H1 (cell line): ENCODE measurements around the gene FBXO38. TPM values are rescaled to one million over a fixed set of nuclear protein-coding genes. Genes with fewer than 3 reads are reported as not detected.

ENCODE experiments used
- ASH2L ChIP-seq: fragments of 200-600, 300-600 bp; sonication (generic); IDR thresholded peaks from one replicate; pipeline ENCODE4 v1.7.1; 2017; ENCODE audit warnings: low read length
- BCL11A ChIP-seq, 2 experiments: IDR thresholded peaks; one replicate each; pipeline ENCODE4 v1.6.1; 2011; ENCODE audit warnings: low read depth in 2 of 2, low read length in 2 of 2, mild to moderate bottlenecking in 2 of 2
- EGR1 ChIP-seq: IDR thresholded peaks from 2 replicates; pipeline ENCODE4 v1.6.1; 2011; ENCODE audit warnings: low read depth, low read length, borderline replicate concordance
- GABPA ChIP-seq: IDR thresholded peaks from 2 replicates; pipeline ENCODE4 v1.6.1; 2011; ENCODE audit warnings: mild to moderate bottlenecking, low read length, moderate library complexity, borderline replicate concordance; ENCODE audit not compliant: insufficient read depth
- NANOG ChIP-seq: IDR thresholded peaks from 2 replicates; pipeline ENCODE4 v1.6.1; 2011; ENCODE audit warnings: low read length, low read depth, mild to moderate bottlenecking, inconsistent platforms; ENCODE audit not compliant: insufficient read depth, poor library complexity, severe bottlenecking
- POU5F1 ChIP-seq: IDR thresholded peaks from 2 replicates; pipeline ENCODE4 v1.6.1; 2011; ENCODE audit warnings: low read depth, mild to moderate bottlenecking, low read length, moderate library complexity
- polyA plus RNA-seq, 7 experiments: library from polyadenylated mRNA; depleted of rRNA in 3 of 7; stranded (reverse) in 5 of 7; unstranded in 2 of 7; fragments of >200 nt in 5 of 7; fragments of 200-250 nt in 2 of 7; gene quantifications; 1 replicate in 5 of 7; 2 replicates in 1 of 7; 4 replicates in 1 of 7; pipeline versions ENCODE4 v1.2.1 to v1.2.3, GENCODE V29; 2011 to 2013; ENCODE audit warnings: missing spikeins in 2 of 7, mixed read lengths in 2 of 7
- total RNA-seq: library from RNA; stranded (reverse); fragmentation: NEBNext Ultra II Directional; extraction: Animal tissue kit (Norgen Biotek cat#: 25700); gene quantifications from 2 replicates; pipeline ENCODE4 v1.2.1, GENCODE V29; 2021

The FBXO38 gene
- total and polyA plus RNA-seq, 2 of the 8 experiments (the other 6 are each of a cell fraction or from before 2014, with no cell fraction given): 9.1 to 34.3 TPM

DNA sequence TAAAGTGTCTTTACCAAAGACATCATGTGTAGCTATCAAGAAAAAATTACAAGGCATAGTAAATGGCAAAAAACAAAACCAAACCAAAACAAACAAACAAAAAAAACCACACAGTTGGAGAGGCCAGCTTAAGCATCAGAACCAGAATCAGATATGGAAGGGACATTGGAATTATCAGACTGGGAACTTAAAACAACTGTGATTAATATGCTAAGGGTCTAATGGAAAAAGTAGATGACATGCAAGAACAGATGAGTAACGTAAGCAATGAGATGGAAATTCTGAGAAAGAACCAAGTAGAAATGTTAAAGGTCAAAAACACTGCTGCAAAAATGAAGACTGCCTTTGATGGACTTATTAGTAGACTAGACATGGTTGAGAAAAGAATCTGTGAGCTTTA is 75.9 kb downstream of the FBXO38 start (continued):
- TF ChIP-seq EGR1: no peak
- TF ChIP-seq GABPA: no peak
- TF ChIP-seq BCL11A (IDR thresholded peaks at IDR 0.05; ENCODE audit: low read depth in 2 of 2, low read length in 2 of 2): no peak
- TF ChIP-seq ASH2L: no peak
- TF ChIP-seq POU5F1: no peak
- TF ChIP-seq NANOG: no peak
- TF ChIP-seq, all 59 proteins: peak for 0
